AG20443 (cell line): Measurements from ENCODE around the gene ERO1B.
"Not testable (repeated sequence)": the region's sequence is repeated elsewhere in the genome, so short reads cannot be mapped to it uniquely, and the experiment has no call there.

ENCODE experiments used
- DNase-seq: peaks from one replicate; pipeline ENCODE4 v3.0.0; 2012; ENCODE audit warnings: low spot score, mixed read lengths

The ERO1B gene, protein sequence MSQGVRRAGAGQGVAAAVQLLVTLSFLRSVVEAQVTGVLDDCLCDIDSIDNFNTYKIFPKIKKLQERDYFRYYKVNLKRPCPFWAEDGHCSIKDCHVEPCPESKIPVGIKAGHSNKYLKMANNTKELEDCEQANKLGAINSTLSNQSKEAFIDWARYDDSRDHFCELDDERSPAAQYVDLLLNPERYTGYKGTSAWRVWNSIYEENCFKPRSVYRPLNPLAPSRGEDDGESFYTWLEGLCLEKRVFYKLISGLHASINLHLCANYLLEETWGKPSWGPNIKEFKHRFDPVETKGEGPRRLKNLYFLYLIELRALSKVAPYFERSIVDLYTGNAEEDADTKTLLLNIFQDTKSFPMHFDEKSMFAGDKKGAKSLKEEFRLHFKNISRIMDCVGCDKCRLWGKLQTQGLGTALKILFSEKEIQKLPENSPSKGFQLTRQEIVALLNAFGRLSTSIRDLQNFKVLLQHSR

DNA sequence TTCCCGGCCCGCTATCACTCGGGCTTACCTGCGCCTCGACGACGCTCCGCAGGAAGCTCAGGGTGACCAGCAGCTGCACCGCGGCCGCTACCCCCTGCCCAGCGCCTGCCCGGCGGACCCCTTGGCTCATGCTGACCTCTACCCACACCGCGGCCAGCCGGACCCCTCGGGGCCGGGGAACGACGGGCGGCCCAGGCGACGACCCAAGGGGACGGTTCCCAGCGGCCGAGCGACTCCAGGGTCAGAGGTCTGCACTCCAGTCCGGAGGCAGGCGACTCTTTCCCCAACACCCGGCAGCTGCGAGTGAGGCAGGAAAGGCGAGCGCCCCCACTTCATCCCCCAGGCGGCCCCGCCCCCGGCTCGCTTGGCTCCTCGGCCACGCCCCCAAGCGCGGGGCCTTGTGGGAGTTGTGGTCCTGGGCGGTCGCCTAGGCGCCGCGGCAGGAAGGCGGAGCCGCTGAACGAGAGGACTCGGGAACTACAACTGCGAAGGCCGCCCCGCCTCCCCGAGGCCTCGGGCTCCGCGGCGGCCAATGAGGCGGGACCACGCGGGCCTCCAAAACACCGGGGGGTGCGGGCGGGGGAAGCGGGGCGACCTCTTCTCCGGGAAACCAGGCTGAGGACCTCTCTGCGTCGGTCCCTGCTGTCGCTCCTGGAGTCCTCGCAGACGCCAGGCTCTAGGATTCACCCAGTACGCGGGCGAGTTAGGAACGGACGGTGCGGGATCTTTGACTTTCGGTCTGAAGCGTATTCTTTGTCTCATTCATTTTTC is at the start of gene ERO1B:
Gene ERO1B (minus strand): TSS at position 305 of the 771 bp plus-strand sequence. CDS start 175 bp downstream, at position 130.
- DNase-seq = peak; percentile 98

DNA sequence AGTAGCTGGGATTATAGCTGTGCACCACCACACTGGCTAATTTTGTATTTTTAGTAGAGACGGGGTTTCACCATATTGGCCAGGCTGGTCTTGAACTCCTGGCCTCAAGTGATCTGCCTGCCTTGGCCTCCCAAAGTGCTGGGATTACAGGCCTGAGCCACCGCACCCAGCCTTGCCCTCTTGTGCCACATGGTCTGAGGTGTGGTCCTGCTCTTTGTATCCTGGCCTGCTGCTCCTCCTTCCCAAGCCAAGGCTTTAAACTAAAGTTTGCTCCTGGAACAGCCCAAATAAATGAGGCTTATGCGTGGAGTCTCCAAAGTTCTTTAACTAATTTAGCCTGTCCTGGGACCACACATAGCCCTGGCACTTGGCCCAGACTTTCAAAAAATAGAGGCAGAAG is 49.7 kb upstream of the ERO1B start:
- not testable (repeated sequence) for DNase-seq

DNA sequence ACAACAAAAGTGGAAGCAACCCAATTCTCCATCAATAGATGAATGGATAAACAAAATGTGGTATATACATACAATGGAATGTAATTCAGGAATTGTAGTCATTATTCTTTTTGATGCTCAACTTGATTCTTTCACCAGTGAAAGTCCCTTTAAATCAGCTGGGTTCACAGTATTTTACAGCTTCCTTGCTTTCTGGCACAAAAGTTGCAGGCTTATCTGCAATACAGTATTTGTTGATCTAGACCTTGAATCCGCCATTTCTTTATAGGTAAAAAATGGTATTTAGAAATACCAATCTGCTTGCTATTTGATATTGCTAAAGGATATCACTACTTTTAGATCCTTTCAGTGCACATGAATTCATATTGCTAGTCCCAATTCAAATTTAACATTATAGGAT is 44.7 kb upstream of the ERO1B start:
- DNase-seq = no peak

DNA sequence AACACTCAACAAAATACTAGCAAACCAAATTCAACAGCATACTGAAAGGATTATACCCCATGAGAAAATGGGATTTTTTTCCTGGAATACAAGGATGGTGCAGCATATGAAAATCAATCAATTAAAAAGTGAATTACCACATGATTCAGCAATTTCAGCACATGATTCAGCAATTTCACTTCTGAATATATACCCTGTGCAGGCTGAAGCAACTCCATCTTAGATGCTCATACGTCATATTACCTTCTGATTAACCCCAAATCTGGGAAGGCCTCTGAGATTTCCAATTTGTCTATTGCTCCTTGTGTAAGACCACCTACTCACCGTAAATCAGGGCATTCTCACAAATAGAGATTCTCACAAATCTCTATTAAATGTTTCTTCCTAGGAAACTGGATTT is 43.8 kb upstream of the ERO1B start:
- DNase-seq = no peak

DNA sequence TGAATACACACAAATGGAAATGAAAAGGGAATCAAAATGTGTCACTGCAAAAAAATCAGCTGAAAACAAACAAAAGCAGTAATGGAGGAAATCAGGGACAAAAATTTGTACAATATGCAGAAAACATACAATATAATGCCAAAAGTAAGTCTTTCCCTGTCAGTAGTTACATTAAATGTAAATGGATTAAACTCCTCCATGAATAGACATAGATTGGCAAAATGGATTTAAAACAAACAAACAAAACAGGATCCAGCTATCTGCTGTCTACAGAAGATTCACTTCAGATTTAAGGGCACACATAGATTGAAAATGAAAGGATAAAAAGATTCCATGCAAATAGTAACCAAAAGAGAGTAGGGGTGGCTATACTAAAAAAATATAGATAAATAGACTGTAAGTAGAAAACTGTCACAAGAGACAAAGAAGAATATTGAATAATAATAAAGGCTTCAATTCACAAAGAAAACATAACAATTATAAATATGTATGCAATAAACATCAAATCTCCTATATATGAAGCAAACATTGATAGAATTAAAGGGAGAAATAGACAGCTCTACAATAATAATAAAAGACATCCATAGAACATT is 42.2 kb upstream of the ERO1B start:
- DNase-seq = no peak

DNA sequence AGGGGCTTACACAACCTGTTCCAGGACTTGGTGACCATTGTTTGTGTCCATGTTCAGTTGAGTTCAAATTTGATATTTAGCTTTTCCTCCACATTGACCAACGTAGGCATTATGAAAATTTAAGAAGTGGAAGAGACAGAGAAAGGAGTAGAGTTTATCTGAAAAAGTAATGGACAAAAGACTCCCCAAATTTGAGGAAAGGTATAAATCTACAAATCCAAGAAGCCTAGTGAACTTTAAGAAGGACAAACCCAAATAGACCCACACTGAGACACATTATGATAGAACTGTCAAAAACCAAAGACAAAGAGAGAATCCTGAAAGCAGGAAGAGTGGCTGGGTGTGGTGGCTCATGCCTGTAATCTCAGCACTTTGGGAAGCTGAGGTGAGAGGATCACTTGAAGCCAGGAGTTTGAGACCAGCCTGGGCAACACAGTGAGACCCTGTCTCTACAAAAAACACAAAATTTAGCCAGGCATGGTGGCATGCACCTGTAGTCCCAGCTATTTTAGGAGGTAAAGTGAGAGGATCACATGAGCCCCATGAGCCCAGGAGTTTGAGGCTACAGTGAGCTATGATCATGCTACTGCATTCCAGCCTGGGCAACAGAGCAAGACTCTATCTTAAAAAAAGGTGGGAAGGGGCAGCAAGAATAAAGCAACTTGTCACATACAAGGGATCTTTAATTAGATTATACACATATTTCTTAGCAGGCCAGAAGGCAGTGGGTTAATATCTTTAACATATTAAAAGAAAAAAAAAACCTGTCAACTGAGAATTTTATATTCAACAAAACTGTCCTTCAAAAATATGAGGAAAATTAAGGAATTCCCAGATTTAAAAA is 41.0 kb upstream of the ERO1B start:
- DNase-seq = no peak

DNA sequence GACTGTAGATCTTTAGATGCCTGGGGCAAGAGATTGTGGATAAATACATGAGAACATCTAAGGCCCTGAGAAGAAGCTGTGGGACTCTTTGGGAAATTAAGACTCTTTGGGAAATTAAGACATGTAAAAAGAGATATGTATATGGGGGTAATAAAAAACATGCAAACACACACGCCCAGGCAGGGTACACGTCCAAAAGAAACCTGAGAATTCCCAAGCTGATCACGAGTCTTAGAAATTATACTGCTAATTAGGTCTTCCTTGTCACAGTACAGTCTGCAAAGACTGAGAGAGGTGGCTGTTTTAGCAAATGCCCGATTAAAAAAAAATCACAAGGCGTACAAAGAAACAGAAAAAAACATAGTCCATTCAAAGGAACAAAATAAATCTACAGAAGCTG is 39.3 kb upstream of the ERO1B start:
- DNase-seq = no peak

DNA sequence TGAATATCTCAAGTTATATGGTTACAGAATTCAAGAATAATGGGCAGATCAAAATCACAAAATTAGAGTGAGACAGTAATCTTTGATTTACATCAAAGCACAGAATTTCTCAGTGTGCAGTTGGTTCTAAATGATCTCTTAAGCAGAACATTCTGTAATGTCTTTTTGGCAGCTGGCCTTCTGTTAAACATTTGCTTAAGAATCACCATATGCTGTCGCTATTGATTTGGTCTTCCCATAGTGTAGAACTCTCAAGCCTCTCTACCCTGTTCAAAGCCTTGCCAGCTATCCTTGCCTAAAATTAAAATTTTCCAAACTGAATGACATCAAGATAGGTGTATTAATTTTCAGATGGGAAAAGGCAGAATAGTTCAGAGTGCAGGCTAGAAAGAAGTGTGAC is 38.9 kb upstream of the ERO1B start:
- no peak for DNase-seq

DNA sequence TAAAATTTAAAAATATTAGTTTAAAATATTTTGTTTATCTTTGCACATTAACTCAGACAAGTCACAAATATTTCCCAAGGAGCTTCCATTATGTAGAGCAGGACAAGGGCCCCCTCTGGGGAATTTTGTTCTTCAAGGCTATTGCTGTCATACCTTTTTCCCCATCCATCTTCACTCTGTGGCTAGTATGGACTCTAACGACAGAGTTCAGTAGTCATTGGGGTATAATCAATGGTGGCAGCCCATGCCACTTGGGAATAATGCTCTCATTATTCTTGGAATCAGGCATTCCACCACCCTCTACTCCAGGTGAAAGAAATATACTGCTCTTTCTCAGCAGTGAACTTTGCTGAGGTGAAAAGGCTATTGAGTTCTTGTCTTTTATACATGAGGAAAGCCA is 38.5 kb upstream of the ERO1B start:
- no peak for DNase-seq

DNA sequence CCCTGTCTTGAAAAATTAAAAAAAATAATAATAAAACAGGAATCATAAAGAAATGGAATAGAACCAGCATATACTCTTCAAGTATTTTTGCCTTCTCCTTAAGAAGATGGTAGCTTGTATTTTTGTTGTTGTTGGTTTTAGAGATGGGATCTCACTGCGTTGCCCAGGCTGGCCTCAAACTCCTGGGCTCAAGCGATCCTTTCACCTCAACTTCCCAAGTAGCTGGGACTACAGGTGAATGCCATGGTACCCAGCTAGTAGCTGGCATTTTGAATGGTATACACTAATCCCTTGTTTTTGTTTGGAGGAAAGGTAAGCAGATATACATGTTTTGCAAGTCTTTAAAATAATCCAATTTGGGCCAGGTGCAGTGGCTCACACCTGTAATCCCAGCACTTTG is 34.7 kb upstream of the ERO1B start:
- no peak for DNase-seq

DNA sequence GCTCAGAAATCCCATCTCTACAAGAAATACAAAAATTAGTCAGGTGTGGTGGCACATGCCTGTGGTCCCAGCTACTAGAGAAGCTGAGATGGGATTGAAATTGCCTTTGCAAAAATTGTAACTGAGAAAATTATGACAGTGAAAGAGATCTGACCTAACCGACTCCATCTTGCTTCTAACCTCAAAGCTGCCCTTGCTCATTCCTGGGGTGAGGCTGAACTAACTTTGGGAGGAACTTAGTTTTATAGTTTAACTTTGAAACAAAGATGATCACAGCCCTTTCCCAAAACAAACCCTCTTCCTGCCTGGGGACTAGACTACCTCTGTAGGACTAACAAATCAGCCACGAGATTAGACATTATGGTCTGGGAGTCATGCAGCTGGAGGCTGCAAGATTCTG is 33.8 kb upstream of the ERO1B start:
- DNase-seq = no peak

DNA sequence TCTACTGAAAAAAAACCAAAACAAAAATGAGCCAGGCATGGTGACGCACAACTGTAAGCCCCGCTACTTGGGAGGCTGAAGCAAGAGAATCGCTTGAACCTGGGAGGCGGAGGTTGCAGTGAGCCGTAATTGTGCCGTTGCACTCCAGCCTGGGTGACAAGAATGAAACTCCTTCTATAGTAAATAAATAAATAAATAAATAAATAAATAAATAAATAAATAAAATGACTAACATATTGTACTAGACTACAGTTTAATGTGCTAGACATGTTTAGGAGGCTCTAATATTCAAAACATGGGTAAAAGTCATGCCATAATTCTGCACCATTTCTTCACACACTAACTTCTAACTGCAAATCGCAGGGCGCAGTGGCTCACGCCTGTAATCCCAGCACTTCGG is 33.3 kb upstream of the ERO1B start:
- no peak for DNase-seq

DNA sequence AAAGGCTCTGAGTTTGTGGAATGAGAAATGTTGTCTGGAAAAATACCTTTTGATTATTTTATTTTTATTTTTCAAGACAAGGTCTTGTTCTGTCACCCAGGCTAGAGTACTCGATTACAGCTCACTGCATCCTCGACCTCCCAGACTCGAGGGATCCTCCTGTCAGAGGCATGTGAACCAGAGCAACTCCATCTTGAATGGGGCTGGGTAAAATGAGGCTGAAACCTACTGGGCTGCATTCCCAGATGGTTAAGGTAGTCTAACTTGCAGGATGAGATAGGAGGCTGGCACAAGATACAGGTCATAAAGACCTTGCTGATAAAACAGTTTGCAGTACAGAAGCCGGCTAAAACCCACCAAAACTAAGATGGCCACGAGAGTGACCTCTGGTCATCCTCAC is 32.3 kb upstream of the ERO1B start:
- DNase-seq = not testable (repeated sequence)

DNA sequence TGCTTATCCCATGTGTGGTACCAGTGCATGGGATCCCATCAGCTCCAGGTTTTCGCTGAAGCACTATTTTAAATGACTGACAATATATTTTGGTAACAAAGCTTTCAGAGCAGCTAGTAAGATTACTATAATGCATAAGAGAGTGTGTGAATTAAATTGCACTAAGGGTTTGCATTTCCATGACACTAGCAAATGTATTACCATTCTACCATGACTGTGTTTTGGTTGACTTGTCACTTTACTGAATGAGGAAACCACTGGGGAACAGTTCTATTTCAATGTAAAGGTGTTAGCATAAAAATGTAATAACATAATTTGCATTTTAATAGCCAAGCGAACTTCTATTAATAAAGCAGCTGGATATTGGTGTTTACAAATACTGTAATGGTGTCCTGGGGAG is 31.7 kb upstream of the ERO1B start:
- DNase-seq = no peak

DNA sequence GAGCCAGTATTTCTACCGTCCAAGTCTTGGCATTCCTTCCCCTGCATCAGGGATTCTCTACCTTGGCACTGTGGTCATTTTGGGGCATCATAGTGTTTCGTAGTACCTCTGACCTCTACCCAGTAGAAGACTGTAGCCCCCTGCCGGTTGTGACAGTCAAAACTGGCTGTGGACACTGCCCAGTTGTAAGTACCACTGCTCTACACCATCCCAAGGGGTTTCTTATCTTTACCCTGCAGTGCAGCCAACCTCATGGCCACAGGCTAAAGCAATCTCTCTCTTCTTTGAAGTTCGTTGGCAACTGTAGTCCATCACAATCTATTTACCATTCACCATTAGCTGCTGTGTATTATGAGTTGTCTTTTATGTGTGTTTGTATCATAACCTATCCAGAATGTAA is 29.3 kb upstream of the ERO1B start:
- DNase-seq = no peak

DNA sequence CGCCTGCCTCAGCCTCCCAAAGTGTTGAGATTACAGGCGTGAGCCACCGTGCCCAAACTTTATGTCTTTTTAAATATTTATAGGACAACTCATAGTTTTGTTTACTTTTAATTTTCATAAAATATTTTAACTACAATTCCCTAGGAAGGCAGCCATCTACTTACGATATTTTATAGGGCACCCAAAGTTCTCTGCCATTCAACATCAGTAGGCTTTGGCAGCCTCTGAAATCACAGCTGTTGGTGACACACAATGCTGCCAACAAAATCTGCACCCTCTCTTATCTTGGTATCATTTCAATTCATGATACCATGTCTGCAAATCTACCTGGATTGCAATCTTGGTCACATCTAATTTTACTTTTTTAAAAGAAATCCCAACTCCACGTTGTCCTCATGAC is 27.1 kb upstream of the ERO1B start:
- DNase-seq = no peak

DNA sequence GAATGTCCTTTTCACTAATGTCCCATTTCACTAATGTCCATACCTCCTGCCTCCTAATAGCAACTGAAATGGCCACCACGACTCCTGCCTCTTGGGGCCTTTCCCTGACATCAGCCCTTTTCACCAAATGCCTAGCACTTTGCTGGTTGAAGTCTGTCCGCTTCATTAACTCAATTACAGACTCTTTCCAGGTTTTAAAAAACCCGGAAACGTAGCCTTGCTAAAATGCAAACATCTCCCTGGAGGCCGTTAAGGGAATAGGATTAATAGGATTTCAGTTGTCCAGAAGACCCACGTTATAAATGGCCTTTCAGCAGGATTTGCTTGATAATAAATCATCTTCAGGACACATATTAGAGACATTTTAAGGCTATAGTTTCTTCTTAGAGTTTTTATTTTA is 25.7 kb upstream of the ERO1B start:
- no peak for DNase-seq

DNA sequence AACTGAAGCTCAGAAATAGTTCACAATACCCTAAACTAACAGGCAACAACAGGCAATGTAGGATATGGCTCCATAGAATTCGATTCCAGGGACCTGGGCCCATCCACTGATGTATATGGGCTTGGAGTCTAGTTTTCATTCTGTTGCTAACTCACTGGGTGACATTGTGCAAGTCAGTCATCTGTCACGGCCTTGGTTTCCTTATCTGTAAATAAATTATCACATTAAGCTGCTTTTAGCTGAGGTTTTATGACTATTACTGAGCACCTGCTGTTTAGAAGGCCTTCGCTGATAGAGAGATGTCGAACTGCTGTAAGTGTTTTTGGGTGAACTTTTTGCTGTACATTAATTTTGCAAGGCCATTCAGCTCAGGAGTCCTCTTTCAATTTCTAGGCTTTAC is 22.9 kb upstream of the ERO1B start:
- DNase-seq = no peak

DNA sequence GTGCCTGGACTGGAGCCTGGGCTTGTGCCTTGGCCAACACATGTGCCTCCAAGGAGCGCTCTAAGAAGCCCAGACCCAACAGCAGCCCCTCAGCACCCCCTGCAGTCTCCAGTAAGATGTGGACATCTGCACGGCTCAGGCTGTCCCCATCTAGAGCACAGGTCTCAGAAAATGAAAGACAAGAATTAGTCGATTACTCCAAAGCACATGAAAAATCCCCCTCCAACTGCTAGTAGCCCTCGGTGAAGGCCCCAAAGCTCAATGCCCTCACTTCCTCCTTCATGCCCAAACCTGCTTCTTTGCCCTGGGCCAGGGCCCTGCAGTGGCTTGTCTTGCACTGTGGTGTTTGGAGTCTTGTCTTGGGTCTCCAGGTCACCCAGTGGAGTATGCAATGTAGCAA is 21.9 kb upstream of the ERO1B start:
- DNase-seq = no peak

DNA sequence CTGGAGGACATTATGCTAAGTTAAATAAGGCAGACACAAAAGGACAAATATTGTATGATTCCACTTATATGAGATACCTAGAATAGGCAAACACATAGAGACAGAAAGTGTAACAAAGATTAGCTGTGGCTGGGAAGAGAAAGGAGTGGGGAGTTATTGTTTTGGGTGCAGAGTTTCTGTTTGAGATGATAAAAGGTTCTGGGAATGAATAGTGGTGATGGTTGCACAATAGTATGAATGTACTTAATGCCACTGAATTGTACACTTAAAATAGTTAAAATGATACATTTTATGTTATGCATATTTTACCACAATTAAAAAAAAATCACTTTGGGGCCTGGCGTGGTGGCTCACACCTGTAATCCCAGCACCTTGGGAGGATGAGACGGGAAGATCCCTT is 21.2 kb upstream of the ERO1B start:
- DNase-seq = no peak

DNA sequence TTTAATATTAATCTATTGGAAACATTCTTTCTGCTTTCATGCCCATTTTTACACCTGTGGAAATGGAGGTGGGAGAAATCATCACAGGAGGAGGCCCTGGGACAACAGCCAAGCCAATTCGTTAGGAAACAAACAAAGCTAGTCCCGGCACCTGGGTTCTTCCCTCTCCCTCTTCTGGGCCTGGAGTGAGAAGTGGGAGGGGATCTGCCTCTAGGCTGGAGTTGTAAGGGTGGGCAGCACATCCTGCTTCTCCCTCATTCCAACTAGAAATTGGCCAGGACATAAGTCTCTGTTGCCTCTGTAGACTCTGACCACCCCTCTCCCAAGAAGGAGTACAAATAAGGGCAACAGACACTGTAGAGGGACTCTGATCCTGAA is 20.2 kb upstream of the ERO1B start:
- DNase-seq = no peak
